HG03575 (cell line): ENCODE measurements around the gene NUDCD3.
"Not testable (repeated sequence)": the region's sequence is repeated elsewhere in the genome, so short reads cannot be mapped to it uniquely, and the experiment has no call there.

Source experiments
- ATAC-seq: cut with Tn5 transposase; IDR thresholded peaks from one replicate; pipeline ENCODE4 v1.9.1; 2021; ENCODE audit not compliant: unreplicated experiment, insufficient number of reproducible peaks, low FRiP score; ENCODE audit errors: extremely low read depth

NUDCD3 gene

DNA sequence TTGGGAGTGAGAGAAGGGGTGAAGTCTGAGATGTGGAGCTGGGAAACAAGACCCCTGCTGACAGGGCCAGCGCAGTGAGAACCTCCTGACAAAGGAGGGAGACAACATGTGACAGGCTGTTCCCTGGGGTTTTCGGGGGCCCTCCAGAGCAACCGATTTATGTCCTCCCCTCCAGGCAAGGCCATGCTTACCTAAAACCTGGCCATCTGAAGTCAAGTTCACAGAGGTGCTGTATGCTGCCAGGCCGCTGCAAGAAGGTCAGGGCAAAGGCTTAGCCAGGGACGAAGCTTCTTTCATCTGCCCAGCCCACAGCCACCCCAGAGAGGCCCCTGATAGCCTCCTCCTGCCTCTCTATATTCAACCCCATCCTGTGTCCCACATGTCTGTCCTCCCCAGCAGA lies 30.1 kb upstream of the NUDCD3 start:
- ATAC-seq: no peak

DNA sequence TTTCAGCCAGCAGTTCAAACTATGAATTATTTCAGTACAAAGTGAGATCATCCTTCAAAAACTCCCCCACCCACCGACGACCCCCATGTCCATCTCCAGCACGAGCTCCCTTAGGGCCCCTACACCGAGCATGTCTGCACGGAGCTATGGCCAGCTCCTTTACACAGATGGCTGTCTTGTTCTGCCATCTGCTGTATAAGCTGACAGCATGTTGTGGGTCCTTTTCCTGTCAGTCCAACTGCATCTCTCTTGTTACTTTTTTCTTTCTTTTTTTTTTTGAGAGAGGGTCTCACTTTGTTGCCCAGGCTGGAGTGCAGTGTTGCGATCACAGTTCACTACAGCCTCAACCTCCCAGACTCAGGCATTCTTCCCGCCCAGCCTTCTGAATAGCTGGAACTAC lies 29.1 kb upstream of the NUDCD3 start:
- no peak for ATAC-seq

DNA sequence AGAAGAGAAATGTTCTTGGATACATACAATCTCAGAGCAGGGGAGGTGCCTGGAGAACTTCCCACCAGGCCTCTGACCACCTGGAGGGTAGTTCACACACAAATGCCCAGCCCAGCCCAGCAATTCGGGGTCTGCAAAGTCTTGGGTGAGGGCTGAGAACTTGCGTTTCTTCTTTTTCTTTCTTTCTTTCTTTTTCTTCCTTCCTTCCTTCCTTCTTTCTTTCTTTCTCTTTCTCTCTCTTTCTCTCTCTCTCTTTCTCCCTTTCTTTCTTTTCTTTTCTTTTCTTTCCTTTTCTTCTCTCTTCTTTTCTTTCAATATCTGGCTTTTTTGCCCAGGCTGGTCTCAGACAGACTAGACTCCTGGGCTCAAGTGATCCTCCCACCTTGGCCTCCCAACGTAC lies 28.3 kb upstream of the NUDCD3 start:
- no peak for ATAC-seq

DNA sequence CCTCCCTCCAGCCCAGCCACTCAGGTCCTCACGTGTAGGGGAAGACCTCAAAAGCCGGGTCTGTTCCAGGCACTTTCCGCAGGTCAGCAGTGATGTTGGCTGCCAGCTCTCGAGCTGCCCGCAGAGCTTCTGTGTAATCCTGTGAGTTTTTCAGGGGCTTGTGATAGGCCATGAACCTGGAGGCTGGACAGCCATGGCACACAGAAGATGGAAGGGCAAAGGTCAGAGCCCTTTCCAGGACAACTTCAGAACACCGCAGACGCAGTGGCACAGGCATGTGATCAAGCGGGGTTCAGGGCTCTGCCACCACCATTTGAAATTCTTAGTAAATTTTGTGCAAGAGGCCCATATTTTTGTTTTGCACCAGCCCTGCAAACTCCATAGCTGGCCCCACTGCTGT lies 26.7 kb upstream of the NUDCD3 start:
- ATAC-seq: no peak

DNA sequence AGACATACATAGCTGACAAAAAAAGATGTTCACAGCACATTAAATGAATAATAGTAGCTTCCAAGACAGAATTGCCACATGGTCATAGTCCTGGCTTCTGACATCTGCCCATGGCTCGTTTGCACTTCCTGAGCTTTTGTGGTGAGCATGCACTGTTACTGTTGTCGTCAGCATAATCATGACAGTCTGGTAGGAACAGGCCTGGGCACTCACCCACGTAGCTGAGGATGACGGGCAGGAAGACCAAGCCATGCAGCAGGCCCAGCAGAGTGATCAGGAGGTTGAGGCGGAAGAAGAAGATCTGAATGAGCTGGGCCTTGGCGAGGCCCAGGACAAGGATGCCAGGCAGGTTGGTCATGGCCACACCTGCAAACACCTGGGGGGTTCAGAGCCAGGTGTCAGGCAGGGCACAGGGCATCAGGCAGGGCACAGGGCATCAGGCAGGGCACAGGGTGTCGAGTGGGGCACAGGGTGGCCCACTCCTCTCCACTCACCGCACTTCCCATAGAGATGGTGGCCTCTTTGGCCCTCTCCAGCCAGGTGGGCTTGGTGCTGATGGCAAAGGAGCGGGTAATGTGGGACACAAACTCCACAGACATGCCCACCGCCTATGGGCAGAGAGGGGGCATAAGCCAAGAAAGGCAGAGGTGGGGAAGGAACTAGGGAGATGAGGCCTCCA lies 25.3 kb upstream of the NUDCD3 start:
- ATAC-seq: no peak

DNA sequence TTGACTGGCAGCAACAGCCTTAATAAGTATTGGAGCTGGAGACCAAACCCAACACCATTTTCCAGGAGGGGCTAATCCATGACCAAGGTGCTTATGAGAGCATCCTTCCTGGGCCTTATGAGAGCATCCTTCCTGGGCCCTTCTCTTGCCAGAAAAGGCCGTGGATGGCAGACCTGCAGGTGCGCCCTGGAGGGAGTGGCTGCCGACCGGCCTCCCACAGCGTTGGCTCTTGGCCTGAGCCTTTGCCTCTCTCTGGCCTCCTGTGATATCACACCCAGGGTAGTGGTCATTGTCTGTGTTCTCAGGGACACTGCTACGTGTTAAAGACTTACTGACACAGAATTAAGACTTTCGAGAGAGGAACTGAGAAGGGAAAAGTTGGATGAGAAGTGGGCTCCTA lies 22.3 kb upstream of the NUDCD3 start:
- ATAC-seq: no peak

DNA sequence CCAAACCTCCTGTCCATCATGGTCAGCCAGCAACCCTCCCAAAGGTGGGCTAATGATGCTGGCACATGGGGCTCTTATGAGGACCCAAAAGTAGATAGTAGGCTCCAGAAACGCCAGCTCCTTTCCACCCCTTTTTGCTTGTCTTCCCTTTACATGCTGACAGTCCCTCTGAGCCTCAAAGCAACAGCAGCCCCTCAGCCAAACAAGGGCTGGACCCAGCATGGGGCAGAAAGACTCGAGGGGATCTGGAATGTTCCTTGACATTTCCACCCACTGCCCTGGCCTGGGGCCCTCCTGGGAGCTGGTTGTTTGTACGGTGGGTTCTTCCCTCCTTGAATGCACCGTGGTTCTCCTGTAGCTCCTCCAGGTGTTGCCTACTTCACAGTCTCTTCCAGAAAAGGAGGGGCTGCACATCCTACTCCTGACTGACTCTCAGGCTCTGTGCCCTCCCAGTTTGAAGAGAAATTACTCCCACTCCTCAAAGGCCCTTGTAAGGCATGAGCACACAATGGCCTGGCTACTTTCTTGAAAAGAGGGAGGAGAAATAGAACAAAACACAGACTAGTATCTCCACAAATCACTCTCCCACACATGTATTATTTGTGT lies 21.5 kb upstream of the NUDCD3 start:
- no peak for ATAC-seq

GRCh38 chr7:44511236-44511635 lies 20.8 kb upstream of the NUDCD3 start:
- no peak for ATAC-seq

DNA sequence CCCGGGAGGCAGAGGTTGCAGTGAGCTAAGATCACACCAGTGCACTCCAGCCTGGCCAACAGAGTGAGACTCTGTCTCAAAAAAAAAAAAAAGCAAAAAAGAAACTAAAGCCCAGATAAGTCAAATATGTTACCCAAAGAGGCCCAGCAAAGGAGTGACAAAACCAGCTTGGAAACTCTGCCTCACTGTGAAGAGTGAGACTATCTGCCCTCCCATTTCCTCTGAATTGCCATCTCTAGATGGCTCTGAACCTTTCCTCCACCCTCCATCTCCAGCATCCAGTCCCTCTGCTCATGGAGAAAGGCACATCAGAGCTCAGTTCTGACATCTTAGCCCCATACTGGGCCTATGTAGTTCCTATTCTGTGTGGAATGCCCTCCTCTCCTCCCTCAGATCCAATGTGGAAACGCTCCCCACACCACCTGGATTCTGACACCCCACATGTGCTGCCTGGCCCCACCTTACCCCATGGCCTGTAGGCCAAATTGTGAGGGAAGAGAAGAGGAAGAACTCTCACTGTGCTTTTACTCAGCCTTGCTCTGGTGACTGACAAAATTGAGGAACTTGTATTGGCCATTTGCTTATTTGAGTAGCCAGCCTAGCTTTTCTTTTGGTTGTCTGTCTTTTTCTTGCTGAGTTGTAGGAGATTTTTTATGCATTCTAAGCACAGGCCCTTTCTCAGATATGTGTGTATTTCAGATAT lies 18.0 kb upstream of the NUDCD3 start:
- ATAC-seq: no peak

GRCh38 chr7:44506592-44507288 lies 16.3 kb upstream of the NUDCD3 start:
- ATAC-seq: not testable (repeated sequence)

DNA sequence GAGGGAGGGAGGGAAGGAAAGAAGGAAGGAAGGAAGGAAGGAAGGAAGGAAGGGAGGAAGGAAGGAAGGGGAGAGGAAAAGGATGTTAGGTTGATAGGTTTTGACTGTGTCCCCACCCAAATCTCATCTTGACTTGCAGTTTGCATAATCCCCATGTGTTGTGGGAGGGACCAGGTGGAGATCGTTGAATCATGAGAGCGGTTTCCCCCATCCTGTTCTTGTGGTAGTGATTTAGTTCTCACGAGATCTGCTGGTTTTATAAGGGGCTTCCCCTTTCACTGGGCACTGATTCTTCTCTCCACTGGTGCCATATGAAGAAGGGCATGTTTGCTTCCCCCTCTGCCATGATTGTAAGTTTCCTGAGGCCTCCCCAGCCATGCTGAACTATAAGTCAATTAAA lies 15.1 kb upstream of the NUDCD3 start:
- no peak for ATAC-seq

GRCh38 chr7:44498230-44498954 lies 7.9 kb upstream of the NUDCD3 start:
- no peak for ATAC-seq

- ATAC-seq: no peak
Measured at GRCh38 chr7:44497155-44498027, 6.9 kb upstream of the NUDCD3 start.

GRCh38 chr7:44496385-44496784 lies 5.9 kb upstream of the NUDCD3 start:
- no peak for ATAC-seq

GRCh38 chr7:44494960-44495359 lies 4.5 kb upstream of the NUDCD3 start:
- no peak for ATAC-seq

- ATAC-seq: no peak
Measured at GRCh38 chr7:44491229-44491628, 771 bp upstream of the NUDCD3 start.

DNA sequence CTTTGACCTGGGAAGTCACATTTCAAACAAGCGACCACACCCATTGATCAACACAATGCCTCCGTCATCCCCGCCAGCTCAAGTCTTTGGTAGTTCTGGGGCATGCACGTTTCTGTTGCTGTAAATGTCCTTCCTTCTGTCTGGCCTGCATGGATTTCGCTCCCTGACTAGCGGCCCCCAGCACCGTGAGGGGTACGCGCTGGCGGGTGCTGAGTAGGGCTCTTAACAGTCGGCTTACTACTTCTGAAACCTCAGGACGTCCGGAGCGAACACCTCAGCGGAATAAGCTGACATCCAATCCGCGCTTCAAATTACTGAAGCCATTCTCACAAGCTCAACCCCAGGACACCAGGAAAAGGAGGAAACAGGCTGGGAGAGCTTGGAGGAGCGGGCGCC lies 505 bp downstream of the NUDCD3 start:
- no peak for ATAC-seq

DNA sequence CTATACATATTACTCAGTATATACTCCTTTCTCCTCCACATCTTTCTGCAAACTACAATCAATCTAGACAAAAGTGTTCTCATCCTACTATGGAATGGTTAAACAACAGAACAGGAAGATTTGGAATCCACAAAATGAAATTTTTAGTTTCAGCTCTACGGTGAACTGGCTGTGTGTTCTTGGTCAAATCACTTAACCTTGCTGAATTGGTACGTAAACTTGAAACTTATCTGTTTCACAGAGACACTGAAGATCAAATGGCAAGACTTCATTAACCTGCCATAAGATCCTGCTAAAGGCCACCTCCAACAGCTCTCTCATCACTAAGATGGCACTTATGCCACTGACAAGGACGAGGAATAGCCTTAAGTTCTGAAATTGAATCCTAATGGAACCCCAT lies 1.5 kb downstream of the NUDCD3 start:
- ATAC-seq: no peak
